GM12865 (cell line): Measurements from ENCODE around the gene RAC3.

Source experiments
- DNase-seq: peaks from one replicate; pipeline ENCODE4 v3.0.0; 2010; ENCODE audit warnings: low read depth
- H3K4me3 ChIP-seq: 2 replicates; pipeline ENCODE4 v1.5.1; 2011; ENCODE audit warnings: mild to moderate bottlenecking, low read depth, low read length, control low read depth
- TF ChIP-seq, protein P1 (sequence below): IDR thresholded peaks from 2 replicates; pipeline ENCODE4 v1.5.1; 2011; ENCODE audit warnings: low read length, control low read depth, low read depth, inconsistent platforms; ENCODE audit not compliant: insufficient read depth; ENCODE audit errors: missing control alignments

Gene RAC3

GRCh38 chr17:82062984-82063368 lies 31.5 kb downstream of the RAC3 start:
- no peak overlapping the region for H3K4me3 ChIP-seq
- DNase-seq: no peak
- TF ChIP-seq, protein P1, sequence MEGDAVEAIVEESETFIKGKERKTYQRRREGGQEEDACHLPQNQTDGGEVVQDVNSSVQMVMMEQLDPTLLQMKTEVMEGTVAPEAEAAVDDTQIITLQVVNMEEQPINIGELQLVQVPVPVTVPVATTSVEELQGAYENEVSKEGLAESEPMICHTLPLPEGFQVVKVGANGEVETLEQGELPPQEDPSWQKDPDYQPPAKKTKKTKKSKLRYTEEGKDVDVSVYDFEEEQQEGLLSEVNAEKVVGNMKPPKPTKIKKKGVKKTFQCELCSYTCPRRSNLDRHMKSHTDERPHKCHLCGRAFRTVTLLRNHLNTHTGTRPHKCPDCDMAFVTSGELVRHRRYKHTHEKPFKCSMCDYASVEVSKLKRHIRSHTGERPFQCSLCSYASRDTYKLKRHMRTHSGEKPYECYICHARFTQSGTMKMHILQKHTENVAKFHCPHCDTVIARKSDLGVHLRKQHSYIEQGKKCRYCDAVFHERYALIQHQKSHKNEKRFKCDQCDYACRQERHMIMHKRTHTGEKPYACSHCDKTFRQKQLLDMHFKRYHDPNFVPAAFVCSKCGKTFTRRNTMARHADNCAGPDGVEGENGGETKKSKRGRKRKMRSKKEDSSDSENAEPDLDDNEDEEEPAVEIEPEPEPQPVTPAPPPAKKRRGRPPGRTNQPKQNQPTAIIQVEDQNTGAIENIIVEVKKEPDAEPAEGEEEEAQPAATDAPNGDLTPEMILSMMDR: no peak

- no peak for DNase-seq
- no peak overlapping the region; the same call in 1 of the 2 replicates for H3K4me3 ChIP-seq
- TF ChIP-seq, protein P1: no peak
These were observed 32.2 kb downstream of the RAC3 start for GRCh38 chr17:82063424-82064415.

DNA sequence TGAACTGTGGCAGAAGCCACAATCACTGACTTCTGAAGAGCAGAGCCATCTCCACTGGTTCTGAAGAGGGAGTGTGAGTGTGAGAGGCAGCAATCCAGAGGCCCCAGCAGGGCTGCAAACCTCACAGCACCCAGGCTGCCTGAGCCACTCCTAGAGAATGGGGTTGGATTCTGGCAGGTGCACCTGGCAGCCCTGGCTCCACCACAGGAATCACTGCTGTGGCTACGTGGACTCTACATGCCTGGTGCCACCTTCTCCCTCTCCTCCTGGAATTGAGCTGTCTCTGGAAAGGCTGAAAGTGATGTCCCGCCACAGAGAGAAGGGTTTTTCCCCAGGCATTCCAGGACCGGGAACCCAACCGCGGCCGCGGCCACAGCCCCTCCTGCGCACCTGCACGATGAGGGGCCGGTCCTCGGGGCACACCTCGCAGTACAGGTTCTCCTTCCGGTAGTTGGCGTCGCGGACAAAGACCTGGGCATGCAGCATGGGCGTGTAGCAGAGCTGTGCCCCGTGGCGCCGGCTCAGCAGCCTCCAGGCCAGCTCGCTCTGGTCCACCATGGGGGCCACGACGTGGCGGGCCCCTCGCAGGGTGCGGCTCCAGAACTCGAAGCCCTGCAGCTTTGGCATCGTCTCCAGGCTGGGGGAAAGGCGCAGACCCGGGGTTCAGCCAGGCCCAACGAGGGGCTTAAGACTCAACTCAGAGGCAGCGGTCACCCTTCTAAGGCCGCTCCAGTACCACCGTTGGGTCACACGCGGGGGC lies 33.1 kb downstream of the RAC3 start:
- peak overlapping the region; percentile 98 for H3K4me3 ChIP-seq
- TF ChIP-seq, protein P1: no peak
- DNase-seq: peak; percentile 48

GRCh38 chr17:82065193-82065637 lies 33.7 kb downstream of the RAC3 start:
- TF ChIP-seq, protein P1: no peak
- peak overlapping the region; percentile 98 for H3K4me3 ChIP-seq
- DNase-seq: peak; percentile 38

DNA sequence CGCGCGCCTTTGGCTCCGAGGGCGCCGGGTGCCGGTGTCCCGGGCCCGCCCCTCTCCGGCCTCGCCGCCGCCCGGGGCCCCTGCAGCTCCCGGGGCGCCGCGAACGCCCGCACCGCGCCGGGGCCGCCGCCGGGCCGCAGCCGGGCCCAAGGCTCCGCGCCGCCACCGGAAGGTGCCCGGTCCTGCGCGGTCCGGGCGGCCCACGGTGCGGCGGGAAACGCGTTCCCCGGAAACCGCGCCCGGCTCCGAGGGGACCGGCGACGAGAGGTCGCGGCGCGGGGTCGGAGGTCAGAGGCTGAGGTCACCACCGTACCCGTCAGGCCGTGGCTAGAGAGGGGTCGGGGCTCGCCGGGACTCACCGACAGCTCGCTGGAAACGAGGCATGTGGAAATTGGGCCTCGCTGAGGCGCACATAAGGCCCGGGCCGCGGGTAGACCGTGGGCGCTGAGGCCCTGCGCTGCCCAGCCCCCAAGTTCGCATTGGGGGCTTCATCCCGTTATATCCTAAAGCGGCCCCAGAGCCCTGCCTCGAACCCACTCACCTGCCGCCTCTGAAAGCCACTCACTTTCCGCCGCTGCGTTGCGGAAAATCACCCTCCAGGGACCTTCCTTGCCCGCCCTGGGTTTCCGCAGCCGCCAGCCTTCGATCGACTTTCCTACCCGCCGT lies 34.3 kb downstream of the RAC3 start, which contains the start of gene DUS1L:
TSS of gene DUS1L (minus strand) at position 167 of the 666 bp plus-strand sequence. CDS start 745 bp downstream, outside the sequence.
- TF ChIP-seq, protein P1: no peak

GRCh38 chr17:82070611-82071010 lies 39.1 kb downstream of the RAC3 start:
- H3K4me3 ChIP-seq: no peak overlapping the region
- no peak for DNase-seq
- TF ChIP-seq, protein P1: no peak

More for the DNA sequence above, 34.3 kb downstream of the RAC3 start, which contains the start of gene DUS1L:
- DNase-seq: peak; percentile 83
- H3K4me3 ChIP-seq: peak within 1 kb of the TSS; percentile 98
